ENCODE measurements around the gene PCNX3.

Gene PCNX3

GRCh38 chr11:65592858-65593517, 22.6 kb upstream of the PCNX3 start:
- no peak overlapping the region for H3K4me3 ChIP-seq (ENCODE audit: low read depth in 1 of 2, low read length in 2 of 2)
- no peaks in the 10 kb centered on the region for H3K27me3 ChIP-seq (ENCODE audit: low read depth, low read length)
- H3K9me3 ChIP-seq (ENCODE audit: control insufficient read depth in 1 of 2, low read length in 2 of 2), result no peaks in the 10 kb centered on the region
- H3K4me1 ChIP-seq (ENCODE audit: control insufficient read depth in 1 of 2, insufficient read depth in 2 of 2, low read length in 2 of 2), result peaks cover 5 to 50% of the 10 kb centered on the region in 2 donors
- H3K27ac ChIP-seq (ENCODE audit: low read length), result no peak overlapping the region
- peaks cover 8 to 38% of the 10 kb centered on the region in 2 donors for H3K36me3 ChIP-seq (ENCODE audit: control insufficient read depth in 1 of 2, insufficient read depth in 2 of 2, low read length in 2 of 2)

GRCh38 chr11:65593518-65594414, 21.8 kb upstream of the PCNX3 start:
- Histone ChIP-seq H3K4me3 (ENCODE audit: low read depth in 1 of 2, low read length in 2 of 2) (no peak overlapping the region), H3K4me1 (ENCODE audit: control insufficient read depth in 1 of 2, insufficient read depth in 2 of 2, low read length in 2 of 2) (peaks cover 4 to 42% of the 10 kb centered on the region in 2 donors), H3K9me3 (ENCODE audit: control insufficient read depth in 1 of 2, low read length in 2 of 2) (no peaks in the 10 kb centered on the region), H3K36me3 (ENCODE audit: control insufficient read depth in 1 of 2, insufficient read depth in 2 of 2, low read length in 2 of 2) (peaks cover 11 to 46% of the 10 kb centered on the region in 2 donors), H3K27me3 (ENCODE audit: low read depth, low read length) (no peaks in the 10 kb centered on the region), H3K27ac (ENCODE audit: low read length) (no peak overlapping the region)

GRCh38 chr11:65595131-65595530, 20.4 kb upstream of the PCNX3 start:
- peaks cover 13 to 51% of the 10 kb centered on the region in 2 donors for H3K36me3 ChIP-seq (ENCODE audit: control insufficient read depth in 1 of 2, insufficient read depth in 2 of 2, low read length in 2 of 2)

GRCh38 chr11:65595543-65596281, 19.9 kb upstream of the PCNX3 start, which contains the start of gene KCNK7:
Gene KCNK7, minus strand, starts transcription at chr11:65595800. Its CDS starts 28 bp downstream, at chr11:65595772.
- Histone ChIP-seq H3K9me3 (ENCODE audit: control insufficient read depth in 1 of 2, low read length in 2 of 2) (no peaks in the 10 kb centered on the region), H3K4me1 (ENCODE audit: control insufficient read depth in 1 of 2, insufficient read depth in 2 of 2, low read length in 2 of 2) (peaks cover 4 to 28% of the 10 kb centered on the region in 2 donors), H3K27me3 (ENCODE audit: low read depth, low read length) (no peaks in the 10 kb centered on the region), H3K4me3 (ENCODE audit: low read depth in 1 of 2, low read length in 2 of 2) (no peak within 1 kb of the TSS), H3K27ac (ENCODE audit: low read length) (no peak within 1 kb of the TSS), H3K36me3 (ENCODE audit: control insufficient read depth in 1 of 2, insufficient read depth in 2 of 2, low read length in 2 of 2) (peaks cover 16 to 46% of the 10 kb centered on the region in 2 donors)

More at GRCh38 chr11:65595131-65595530, 20.4 kb upstream of the PCNX3 start:
- H3K4me3 ChIP-seq (ENCODE audit: low read depth in 1 of 2, low read length in 2 of 2), result no peak overlapping the region
- H3K4me1 ChIP-seq (ENCODE audit: control insufficient read depth in 1 of 2, insufficient read depth in 2 of 2, low read length in 2 of 2), result peaks cover 4 to 31% of the 10 kb centered on the region in 2 donors
- H3K27me3 ChIP-seq (ENCODE audit: low read depth, low read length), result no peaks in the 10 kb centered on the region
- H3K9me3 ChIP-seq (ENCODE audit: control insufficient read depth in 1 of 2, low read length in 2 of 2), result no peaks in the 10 kb centered on the region
- H3K27ac ChIP-seq (ENCODE audit: low read length), result no peak overlapping the region

GRCh38 chr11:65596520-65596919, 19.1 kb upstream of the PCNX3 start:
- H3K36me3 ChIP-seq (ENCODE audit: control insufficient read depth in 1 of 2, insufficient read depth in 2 of 2, low read length in 2 of 2), result peaks cover 16 to 42% of the 10 kb centered on the region in 2 donors
- H3K4me1 ChIP-seq (ENCODE audit: control insufficient read depth in 1 of 2, insufficient read depth in 2 of 2, low read length in 2 of 2), result peaks cover 4 to 28% of the 10 kb centered on the region in 2 donors
- no peak overlapping the region for H3K27ac ChIP-seq (ENCODE audit: low read length)
- H3K27me3 ChIP-seq (ENCODE audit: low read depth, low read length), result no peaks in the 10 kb centered on the region
- no peaks in the 10 kb centered on the region for H3K9me3 ChIP-seq (ENCODE audit: control insufficient read depth in 1 of 2, low read length in 2 of 2)
- no peak overlapping the region for H3K4me3 ChIP-seq (ENCODE audit: low read depth in 1 of 2, low read length in 2 of 2)

GRCh38 chr11:65598258-65598699, 17.3 kb upstream of the PCNX3 start:
- peaks cover 20 to 35% of the 10 kb centered on the region in 2 donors for H3K36me3 ChIP-seq (ENCODE audit: control insufficient read depth in 1 of 2, insufficient read depth in 2 of 2, low read length in 2 of 2)

GRCh38 chr11:65599216-65599954, 16.2 kb upstream of the PCNX3 start:
- peaks cover 0 to 8% of the 10 kb centered on the region in 2 donors for H3K4me1 ChIP-seq (ENCODE audit: control insufficient read depth in 1 of 2, insufficient read depth in 2 of 2, low read length in 2 of 2)
- H3K9me3 ChIP-seq (ENCODE audit: control insufficient read depth in 1 of 2, low read length in 2 of 2), result no peaks in the 10 kb centered on the region
- no peaks in the 10 kb centered on the region for H3K27me3 ChIP-seq (ENCODE audit: low read depth, low read length)
- peaks cover 31 to 40% of the 10 kb centered on the region in 2 donors for H3K36me3 ChIP-seq (ENCODE audit: control insufficient read depth in 1 of 2, insufficient read depth in 2 of 2, low read length in 2 of 2)
- no peak overlapping the region for H3K4me3 ChIP-seq (ENCODE audit: low read depth in 1 of 2, low read length in 2 of 2)
- H3K27ac ChIP-seq (ENCODE audit: low read length), result no peak overlapping the region

More at GRCh38 chr11:65598258-65598699, 17.3 kb upstream of the PCNX3 start:
- Histone ChIP-seq H3K4me3 (ENCODE audit: low read depth in 1 of 2, low read length in 2 of 2) (no peak overlapping the region), H3K27me3 (ENCODE audit: low read depth, low read length) (no peaks in the 10 kb centered on the region), H3K27ac (ENCODE audit: low read length) (no peak overlapping the region), H3K9me3 (ENCODE audit: control insufficient read depth in 1 of 2, low read length in 2 of 2) (no peaks in the 10 kb centered on the region), H3K4me1 (ENCODE audit: control insufficient read depth in 1 of 2, insufficient read depth in 2 of 2, low read length in 2 of 2) (peaks cover 4 to 19% of the 10 kb centered on the region in 2 donors)

GRCh38 chr11:65599955-65600246, 15.7 kb upstream of the PCNX3 start:
- H3K9me3 ChIP-seq (ENCODE audit: control insufficient read depth in 1 of 2, low read length in 2 of 2), result no peaks in the 10 kb centered on the region
- H3K27ac ChIP-seq (ENCODE audit: low read length), result no peak overlapping the region
- no peak overlapping the region for H3K4me3 ChIP-seq (ENCODE audit: low read depth in 1 of 2, low read length in 2 of 2)
- H3K4me1 ChIP-seq (ENCODE audit: control insufficient read depth in 1 of 2, insufficient read depth in 2 of 2, low read length in 2 of 2), result peaks cover 0 to 8% of the 10 kb centered on the region in 2 donors
- H3K27me3 ChIP-seq (ENCODE audit: low read depth, low read length), result no peaks in the 10 kb centered on the region
- peaks cover 36 to 45% of the 10 kb centered on the region in 2 donors for H3K36me3 ChIP-seq (ENCODE audit: control insufficient read depth in 1 of 2, insufficient read depth in 2 of 2, low read length in 2 of 2)

GRCh38 chr11:65604258-65604657, 11.3 kb upstream of the PCNX3 start:
- Histone ChIP-seq H3K4me1 (ENCODE audit: control insufficient read depth in 1 of 2, insufficient read depth in 2 of 2, low read length in 2 of 2) (peaks cover 3 to 22% of the 10 kb centered on the region in 2 donors), H3K27me3 (ENCODE audit: low read depth, low read length) (no peaks in the 10 kb centered on the region), H3K9me3 (ENCODE audit: control insufficient read depth in 1 of 2, low read length in 2 of 2) (no peaks in the 10 kb centered on the region), H3K36me3 (ENCODE audit: control insufficient read depth in 1 of 2, insufficient read depth in 2 of 2, low read length in 2 of 2) (peaks cover 39 to 48% of the 10 kb centered on the region in 2 donors), H3K27ac (ENCODE audit: low read length) (no peak overlapping the region), H3K4me3 (ENCODE audit: low read depth in 1 of 2, low read length in 2 of 2) (no peak overlapping the region)

GRCh38 chr11:65606876-65607613, 8.5 kb upstream of the PCNX3 start:
- Histone ChIP-seq H3K4me1 (ENCODE audit: control insufficient read depth in 1 of 2, insufficient read depth in 2 of 2, low read length in 2 of 2) (peaks cover 9 to 49% of the 10 kb centered on the region in 2 donors), H3K27ac (ENCODE audit: low read length) (peak overlapping the region; percentile 67)

More at GRCh38 chr11:65606876-65607613, 8.5 kb upstream of the PCNX3 start:
- Histone ChIP-seq H3K9me3 (ENCODE audit: control insufficient read depth in 1 of 2, low read length in 2 of 2) (no peaks in the 10 kb centered on the region), H3K4me3 (ENCODE audit: low read depth in 1 of 2, low read length in 2 of 2) (peak overlapping the region in 1 of 2 donors; percentile 61), H3K36me3 (ENCODE audit: control insufficient read depth in 1 of 2, insufficient read depth in 2 of 2, low read length in 2 of 2) (peaks cover 35 to 47% of the 10 kb centered on the region in 2 donors), H3K27me3 (ENCODE audit: low read depth, low read length) (no peaks in the 10 kb centered on the region)

All from muscle layer of duodenum (tissue), 2 donors.